Prostate gland (tissue), 2 donors: ENCODE results near the gene ATG4B.

ENCODE experiments used
- CTCF ChIP-seq, 4 experiments: fragments of 200-600 bp in 2 of 4; fragments of 450-650 bp in 2 of 4; sonication (generic) in 2 of 4; IDR thresholded peaks; 1 replicate in 3 of 4; 2 replicates in 1 of 4; pipeline ENCODE4 v1.5.1; 2016 to 2019; ENCODE audit warnings: antibody characterized with exemption in 4 of 4, mild to moderate bottlenecking in 2 of 4, moderate library complexity in 2 of 4
- POLR2A ChIP-seq: fragments of 450-650 bp; IDR thresholded peaks from one replicate; pipeline ENCODE4 v1.6.1; 2016; ENCODE audit warnings: antibody characterized with exemption, mild to moderate bottlenecking

DNA sequence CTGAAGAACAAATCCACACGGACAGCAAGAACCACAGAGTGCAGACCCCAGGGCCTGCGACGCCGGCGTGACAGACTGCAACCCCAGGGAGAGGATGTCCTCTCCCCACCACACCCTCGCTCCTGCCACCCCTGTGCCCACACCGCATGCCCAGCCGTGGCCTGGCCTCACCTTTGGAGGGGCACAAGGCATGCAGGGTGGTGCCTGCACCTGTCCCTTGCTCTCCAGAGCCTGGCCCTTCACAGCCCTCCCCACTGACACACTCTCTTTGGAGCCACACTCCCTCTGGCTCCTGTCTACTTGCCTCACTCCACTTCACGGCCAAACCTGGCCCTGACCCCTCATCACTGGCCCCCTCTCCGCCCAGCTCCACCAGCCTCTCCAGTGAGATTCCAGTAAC is 9.8 kb upstream of the ATG4B start:
- TF ChIP-seq POLR2A, result no peak
- no peak for TF ChIP-seq CTCF (IDR thresholded peaks at IDR 0.05)
